Right lobe of liver (tissue), 6 donors: Measurements from ENCODE around the gene C10orf105. TPM values are rescaled to one million over a fixed set of nuclear protein-coding genes. Genes with fewer than 3 reads are reported as not detected.
A peak's percentile ranks its signal among the peaks of the same experiment; 100 is the strongest.

Experiments
- ATAC-seq, 4 donors: fragments of 200-7000 bp; cut with Tn5 transposase; one replicate each; pipeline ENCODE4 v1.9.1; 2020; ENCODE audit warnings: mild to moderate bottlenecking in 4 of 4, moderate library complexity in 4 of 4
- DNase-seq, 3 donors: peaks; one replicate each; pipeline ENCODE4 v3.0.0-alpha.2; 2020
- H3K27ac ChIP-seq, 3 donors: fragments of 200-600 bp; one replicate each; pipeline ENCODE4 v1.8.0; 2022
- H3K27me3 ChIP-seq, 2 donors: fragments of 200-600 bp; one replicate each; pipeline ENCODE4 v1.8.0; 2022
- H3K36me3 ChIP-seq, 4 donors: fragments of 200-600 bp; sonication (generic) in 1 of 4; one replicate each; pipeline versions ENCODE4 v1.5.1 to v1.8.0; 2017 to 2022; ENCODE audit warnings: control low read depth in 1 of 4
- H3K4me1 ChIP-seq, 4 donors: fragments of 200-600 bp; sonication (generic) in 1 of 4; one replicate each; pipeline versions ENCODE4 v1.5.1 to v1.8.0; 2017 to 2022; ENCODE audit warnings: control low read depth in 1 of 4
- H3K4me3 ChIP-seq, 3 donors: fragments of 200-600 bp; one replicate each; pipeline ENCODE4 v1.8.0; 2022
- H3K9me3 ChIP-seq, 4 donors: fragments of 200-600 bp; sonication (generic) in 1 of 4; one replicate each; pipeline versions ENCODE4 v1.5.1 to v1.8.0; 2017 to 2022; ENCODE audit warnings: control low read depth in 1 of 4
- CTCF ChIP-seq, 4 donors: fragments of 200-600 bp in 3 of 4; fragments of 450-650 bp in 1 of 4; IDR thresholded peaks; one replicate each; pipeline versions ENCODE4 v1.5.1 to v1.8.0; 2016 to 2022; ENCODE audit warnings: antibody characterized with exemption in 4 of 4, mild to moderate bottlenecking in 2 of 4
- POLR2A ChIP-seq: fragments of 450-650 bp; IDR thresholded peaks from one replicate; pipeline ENCODE4 v1.6.1; 2017; ENCODE audit warnings: antibody characterized with exemption, mild to moderate bottlenecking
- WGBS: methylation state at CpG from one replicate; pipeline ENCODE4 v1.1.6; 2018; ENCODE audit warnings: low coverage, low lambda C conversion rate; ENCODE audit not compliant: insufficient coverage; ENCODE audit errors: missing lambda C conversion rate; 5-methylcytosine and 5-hydroxymethylcytosine counted together
- intact Hi-C, 2 donors: fragments of 100-400 bp; cut with DNase I; formaldehyde crosslinking; loops; one replicate each; pipeline versions ENCODE4 v1.11.2 to v1.14.1; 2022
- total RNA-seq, 6 experiments: library from RNA; depleted of rRNA in 2 of 6; stranded (reverse); fragments of >200 nt in 2 of 6; fragmentation: NEBNext Ultra II Directional in 3 of 6; extraction: Animal tissue kit (Norgen Biotek cat#: 25700) in 3 of 6; gene quantifications; one replicate each; pipeline versions ENCODE4 v1.1.0 to v1.2.4, GENCODE V29; 2016 to 2023
- donor health status: DM: no; HTN: yes; CAD: no.
- donor health status: DM: no; HTN: no; CAD: no.
- donor health status: DM: no; HTN: no; CAD: no.
- donor health status: DM: no; HTN: yes; CAD: no.
- donor health status: DM: no; HTN: yes; CAD: no.

The C10orf105 gene
- total RNA-seq, 6 experiments from 2014 or later, result 0.05 TPM; not detected in 5

- peaks cover 0 to 13% (median 2%) of the 10 kb centered on the region in 4 donors for H3K4me1 ChIP-seq
- intact Hi-C loops, result no loop called here
These were observed 22.9 kb upstream of the C10orf105 start for GRCh38 chr10:71742301-71743088.

GRCh38 chr10:71741671-71742070, 22.1 kb upstream of the C10orf105 start:
- WGBS, result 80% methylated on average over 2 of the region's 20 CpGs
- Histone ChIP-seq H3K9me3 (no peaks in the 10 kb centered on the region), H3K4me1 (peaks cover 0 to 5% (median 0%) of the 10 kb centered on the region in 4 donors), H3K27ac (no peak overlapping the region), H3K4me3 (no peak overlapping the region), H3K27me3 (no peaks in the 10 kb centered on the region), H3K36me3 (no peaks in the 10 kb centered on the region)
- DNase-seq (peak in 1 of 3 donors; percentile 54), ATAC-seq (no peak)
- TF ChIP-seq POLR2A (no peak), CTCF (IDR thresholded peaks at IDR 0.05) (no peak)
- intact Hi-C loops, result no loop called here

More at GRCh38 chr10:71742301-71743088, 22.9 kb upstream of the C10orf105 start:
- H3K4me3 ChIP-seq, result no peak overlapping the region
- no peaks in the 10 kb centered on the region for H3K36me3 ChIP-seq
- no peak for ATAC-seq
- no peaks in the 10 kb centered on the region for H3K9me3 ChIP-seq
- TF ChIP-seq CTCF (IDR thresholded peaks at IDR 0.05) (no peak), POLR2A (no peak)
- DNase-seq, result no peak
- H3K27ac ChIP-seq, result no peak overlapping the region
- WGBS, result 82% methylated on average over 5 of the region's 10 CpGs
- H3K27me3 ChIP-seq, result no peaks in the 10 kb centered on the region

GRCh38 chr10:71741029-71741428, 21.5 kb upstream of the C10orf105 start:
- no peak for DNase-seq
- no peaks in the 10 kb centered on the region for H3K4me1 ChIP-seq
- no peaks in the 10 kb centered on the region for H3K36me3 ChIP-seq
- H3K27me3 ChIP-seq, result no peaks in the 10 kb centered on the region
- H3K9me3 ChIP-seq, result no peaks in the 10 kb centered on the region
- ATAC-seq, result no peak
- intact Hi-C loops, result no loop called here
- no peak overlapping the region for H3K4me3 ChIP-seq
- 54% methylated on average over 3 of the region's 4 CpGs for WGBS
- TF ChIP-seq CTCF (IDR thresholded peaks at IDR 0.05) (no peak), POLR2A (no peak)
- H3K27ac ChIP-seq, result no peak overlapping the region

GRCh38 chr10:71740069-71740653, 20.6 kb upstream of the C10orf105 start:
- ATAC-seq (peak; percentile 22 to 57 (median 35)), DNase-seq (peak in 1 of 3 donors; percentile 54)
- intact Hi-C loops, result no loop called here
- TF ChIP-seq POLR2A, result no peak
- TF ChIP-seq CTCF (IDR thresholded peaks at IDR 0.05), result no peak
- H3K27ac ChIP-seq, result no peak overlapping the region
- no peaks in the 10 kb centered on the region for H3K36me3 ChIP-seq
- H3K4me1 ChIP-seq, result no peaks in the 10 kb centered on the region
- no peak overlapping the region for H3K4me3 ChIP-seq
- H3K27me3 ChIP-seq, result no peaks in the 10 kb centered on the region
- no peaks in the 10 kb centered on the region for H3K9me3 ChIP-seq
- 56% methylated on average over 5 of the region's 9 CpGs for WGBS
